Loucy (cell line): Measurements from ENCODE around the gene CYP26B1.

Experiments used
- H2AFZ ChIP-seq: fragments of 200-600 bp; sonication (generic); 2 replicates; pipeline ENCODE4 v1.6.0; 2016; ENCODE audit warnings: antibody characterized with exemption, mild to moderate bottlenecking, low read length, moderate library complexity
- H3F3A ChIP-seq: fragments of 200-600 bp; 2 replicates; pipeline ENCODE4 v1.6.0; 2016; ENCODE audit warnings: antibody characterized with exemption, low read depth, mild to moderate bottlenecking
- H3K27me3 ChIP-seq: fragments of 200-600 bp; sonication (generic); 2 replicates; pipeline ENCODE4 v1.6.1; 2014; ENCODE audit warnings: low read length, mild to moderate bottlenecking; ENCODE audit not compliant: insufficient read depth, poor library complexity, severe bottlenecking
- H3K36me3 ChIP-seq: fragments of 200-600 bp; sonication (generic); 2 replicates; pipeline ENCODE4 v1.6.1; 2016; ENCODE audit warnings: low read length; ENCODE audit not compliant: insufficient read depth
- H3K4me1 ChIP-seq: fragments of 200-600 bp; sonication (generic); 2 replicates; pipeline ENCODE4 v1.5.1; 2014; ENCODE audit warnings: low read length, mild to moderate bottlenecking; ENCODE audit not compliant: insufficient read depth, poor library complexity, severe bottlenecking
- H3K4me2 ChIP-seq: fragments of 200-600 bp; sonication (generic); 2 replicates; pipeline ENCODE4 v1.6.0; 2014; ENCODE audit warnings: antibody characterized with exemption, low read length, low read depth, mild to moderate bottlenecking; ENCODE audit not compliant: poor library complexity, severe bottlenecking
- H3K4me3 ChIP-seq: fragments of 200-600 bp; sonication (generic); 2 replicates; pipeline ENCODE4 v1.5.1; 2014; ENCODE audit warnings: low read length, mild to moderate bottlenecking, mixed read lengths; ENCODE audit not compliant: poor library complexity, severe bottlenecking
- H3K79me2 ChIP-seq: fragments of 200-600 bp; sonication (generic); 2 replicates; pipeline ENCODE4 v1.6.1; 2014; ENCODE audit warnings: low read length; ENCODE audit not compliant: insufficient read depth
- H3K9ac ChIP-seq: fragments of 200-600 bp; sonication (generic); 2 replicates; pipeline ENCODE4 v1.6.0; 2014; ENCODE audit warnings: mild to moderate bottlenecking, low read depth, low read length, moderate library complexity; ENCODE audit not compliant: poor library complexity, severe bottlenecking
- H3K9me2 ChIP-seq: fragments of 200-600 bp; sonication (generic); replicated peaks from 2 replicates; pipeline ENCODE4 v1.6.1; 2016; ENCODE audit warnings: low read depth, low read length, mixed read lengths
- H3K9me3 ChIP-seq: fragments of 200-600 bp; sonication (generic); 2 replicates; pipeline ENCODE4 v1.6.1; 2014; ENCODE audit warnings: mild to moderate bottlenecking, antibody characterized with exemption, low read length, low read depth; ENCODE audit not compliant: insufficient read depth
- H4K20me1 ChIP-seq: fragments of 200-600 bp; sonication (generic); 2 replicates; pipeline ENCODE4 v1.6.0; 2014; ENCODE audit warnings: antibody characterized with exemption, low read length, mild to moderate bottlenecking; ENCODE audit not compliant: insufficient read depth, poor library complexity, severe bottlenecking
- CTCF ChIP-seq: fragments of 200-600 bp; sonication (generic); conservative IDR thresholded peaks from 2 replicates; pipeline ENCODE4 v1.5.1; 2014; ENCODE audit warnings: mild to moderate bottlenecking, antibody characterized with exemption, low read length
- EZH2phosphoT487 ChIP-seq: fragments of 200-600 bp; IDR thresholded peaks from 2 replicates; pipeline ENCODE4 v1.6.1; 2018; ENCODE audit warnings: antibody characterized with exemption, mild to moderate bottlenecking, moderate library complexity, borderline replicate concordance

The CYP26B1 gene

GRCh38 chr2:72146347-72147302 is 1.0 kb downstream of the CYP26B1 start:
- no peak overlapping the region for H3K9ac ChIP-seq
- H2AFZ ChIP-seq: no peak overlapping the region
- no peak overlapping the region for H3K4me3 ChIP-seq

GRCh38 chr2:72145658-72146329 is 1.9 kb downstream of the CYP26B1 start:
- Histone ChIP-seq H3K9me3 (no peaks in the 10 kb centered on the region), H3K36me3 (no peaks in the 10 kb centered on the region), H3K4me3 (no peak overlapping the region), H3K4me1 (no peaks in the 10 kb centered on the region), H3K4me2 (no peak overlapping the region), H3F3A (no peaks in the 10 kb centered on the region), H3K27me3 (no peaks in the 10 kb centered on the region), H3K9ac (no peak overlapping the region), H3K79me2 (no peaks in the 10 kb centered on the region), H2AFZ (no peak overlapping the region), H3K9me2 (no peaks in the 10 kb centered on the region), H4K20me1 (no peaks in the 10 kb centered on the region)
- TF ChIP-seq EZH2phosphoT487 (no peak), CTCF (no peak)

More at GRCh38 chr2:72146347-72147302, 1.0 kb downstream of the CYP26B1 start:
- no peak for TF ChIP-seq CTCF
- TF ChIP-seq EZH2phosphoT487: no peak
- Histone ChIP-seq H3K4me1 (no peaks in the 10 kb centered on the region), H3K9me2 (no peaks in the 10 kb centered on the region), H3K4me2 (no peak overlapping the region), H3K36me3 (no peaks in the 10 kb centered on the region), H3F3A (no peaks in the 10 kb centered on the region), H3K27me3 (no peaks in the 10 kb centered on the region), H4K20me1 (no peaks in the 10 kb centered on the region), H3K9me3 (no peaks in the 10 kb centered on the region), H3K79me2 (no peaks in the 10 kb centered on the region)

- Histone ChIP-seq H3K79me2 (no peaks in the 10 kb centered on the region), H3K9ac (no peak overlapping the region), H3K36me3 (no peaks in the 10 kb centered on the region), H3K9me2 (no peaks in the 10 kb centered on the region), H3K4me3 (no peak overlapping the region), H3K4me1 (no peaks in the 10 kb centered on the region), H3K27me3 (no peaks in the 10 kb centered on the region), H3K9me3 (no peaks in the 10 kb centered on the region), H3F3A (no peaks in the 10 kb centered on the region), H3K4me2 (no peak overlapping the region), H4K20me1 (no peaks in the 10 kb centered on the region), H2AFZ (no peak overlapping the region)
- TF ChIP-seq CTCF (no peak), EZH2phosphoT487 (no peak)
These were observed 2.4 kb downstream of the CYP26B1 start for GRCh38 chr2:72145289-72145657.
